Body of pancreas (tissue), 4 donors: Measurements from ENCODE around the gene CADM3.

Experiments
- CTCF ChIP-seq, 7 experiments: fragments of 450-650 bp in 4 of 7; fragments of 200-600 bp in 3 of 7; sonication (generic) in 3 of 7; IDR thresholded peaks; one replicate each; pipeline ENCODE4 v1.5.1; 2016 to 2019; ENCODE audit warnings: antibody characterized with exemption in 7 of 7
- POLR2A ChIP-seq, 3 donors: fragments of 450-650 bp; IDR thresholded peaks; one replicate each; pipeline ENCODE4 v1.6.1; 2016; ENCODE audit warnings: antibody characterized with exemption in 3 of 3, mild to moderate bottlenecking in 2 of 3

- TF ChIP-seq CTCF (IDR thresholded peaks at IDR 0.05), result no peak
- TF ChIP-seq POLR2A (IDR thresholded peaks at IDR 0.05), result no peak
Measured at GRCh38 chr1:159184201-159184600, 12.8 kb downstream of the CADM3 start.
